B cell (primary cell): ENCODE measurements around the gene EXOC4. TPM values are rescaled to one million over a fixed set of nuclear protein-coding genes. Genes with fewer than 3 reads are reported as not detected.

Experiments
- ATAC-seq: fragments of 200-7000 bp; cut with Tn5 transposase; one replicate; pipeline ENCODE4 v1.10.0; 2021; ENCODE audit warnings: low read depth, mild to moderate bottlenecking, moderate number of reproducible peaks, moderate library complexity
- CTCF ChIA-PET: fragments of 350-600 bp; sonication (Branson Sonifier 250); formaldehyde crosslinking; loops from one replicate; lab custom pipeline; 2021; ENCODE audit warnings: antibody characterized with exemption, inconsistent platforms; lab: Charles Lee
- POLR2A ChIA-PET: fragments of 350-600 bp; sonication (Branson Sonifier 250); formaldehyde crosslinking; loops from one replicate; lab custom pipeline; 2021; ENCODE audit warnings: antibody characterized with exemption; lab: Charles Lee
- DNase-seq: peaks from one replicate; pipeline ENCODE4 v3.0.0; 2013
- H2AFZ ChIP-seq: 2 replicates; pipeline ENCODE4 v1.6.1; 2012; ENCODE audit warnings: mild to moderate bottlenecking, low read depth, low read length; ENCODE audit not compliant: insufficient read depth, poor library complexity, severe bottlenecking
- H3K27ac ChIP-seq, 2 donors: 1 replicate in 1 of 2; 2 replicates in 1 of 2; pipeline ENCODE4 v1.5.1; 2012 to 2013; ENCODE audit warnings: low read length in 2 of 2, mild to moderate bottlenecking in 2 of 2, moderate library complexity in 1 of 2
- H3K27me3 ChIP-seq, 4 experiments: fragments of 200-600 bp in 1 of 4; sonication (generic) in 1 of 4; replicated peaks in 1 of 4; 1 replicate in 2 of 4; 2 replicates in 2 of 4; pipeline versions ENCODE4 v1.6.1 to v1.7.0; 2013 to 2016; ENCODE audit warnings: low read length in 3 of 4, mild to moderate bottlenecking in 2 of 4, mixed read lengths in 1 of 4, moderate library complexity in 1 of 4; ENCODE audit not compliant: insufficient read depth in 4 of 4, control insufficient read depth in 3 of 4; ENCODE audit errors: control extremely low read depth in 1 of 4
- H3K36me3 ChIP-seq, 2 experiments: replicated peaks in 1 of 2; 1 replicate in 1 of 2; 2 replicates in 1 of 2; pipeline versions ENCODE4 v1.6.1 to v1.7.1; 2013; ENCODE audit warnings: low read length in 1 of 2; ENCODE audit not compliant: insufficient read depth in 2 of 2, control insufficient read depth in 1 of 2; ENCODE audit errors: control extremely low read depth in 1 of 2, extremely low read depth in 1 of 2
- H3K4me1 ChIP-seq, 2 donors: fragments of 200-600 bp in 1 of 2; sonication (generic) in 1 of 2; 1 replicate in 1 of 2; 2 replicates in 1 of 2; pipeline versions ENCODE4 v1.5.1 to v1.6.1; 2013 to 2017; ENCODE audit warnings: low read length in 2 of 2; ENCODE audit not compliant: control insufficient read depth in 2 of 2, insufficient read depth in 2 of 2
- H3K4me2 ChIP-seq: replicated peaks from 2 replicates; pipeline ENCODE3; 2012; ENCODE audit warnings: mild to moderate bottlenecking, low read depth, low read length; ENCODE audit not compliant: poor library complexity, severe bottlenecking
- H3K4me3 ChIP-seq, 5 experiments: fragments of 200-600 bp in 1 of 5; sonication (generic) in 1 of 5; 1 replicate in 3 of 5; 2 replicates in 2 of 5; pipeline versions ENCODE4 v1.5.1 to v1.7.0; 2011 to 2016; ENCODE audit warnings: low read length in 4 of 5, mild to moderate bottlenecking in 4 of 5, low read depth in 2 of 5, control low read depth in 1 of 5, moderate library complexity in 1 of 5; ENCODE audit not compliant: insufficient read depth in 1 of 5; ENCODE audit errors: control extremely low read depth in 1 of 5, extremely low read depth in 1 of 5
- H3K79me2 ChIP-seq: fragments of 200-600 bp; sonication (generic); one replicate; pipeline ENCODE4 v1.6.0; 2016; ENCODE audit warnings: low read length; ENCODE audit not compliant: control insufficient read depth, insufficient read depth
- H3K9ac ChIP-seq: fragments of 200-600 bp; sonication (generic); 2 replicates; pipeline ENCODE4 v1.6.1; 2017; ENCODE audit warnings: mild to moderate bottlenecking, low read length, moderate library complexity
- H3K9me3 ChIP-seq, 3 donors: one replicate each; pipeline versions ENCODE4 v1.6.1 to v1.7.1; 2013; ENCODE audit warnings: low read length in 2 of 3; ENCODE audit not compliant: control insufficient read depth in 2 of 3, insufficient read depth in 1 of 3; ENCODE audit errors: control extremely low read depth in 1 of 3
- H4K20me1 ChIP-seq: 2 replicates; pipeline ENCODE4 v1.6.0; 2012; ENCODE audit warnings: mild to moderate bottlenecking, low read length; ENCODE audit not compliant: insufficient read depth, control insufficient read depth, poor library complexity, severe bottlenecking
- H3K27ac Mint-ChIP-seq: one replicate; pipeline ENCODE4 v1.8.0; 2021; ENCODE audit warnings: mixed read lengths
- H3K27me3 Mint-ChIP-seq: one replicate; pipeline ENCODE4 v1.8.0; 2021; ENCODE audit warnings: mixed read lengths
- H3K4me1 Mint-ChIP-seq: one replicate; pipeline ENCODE4 v1.8.0; 2021; ENCODE audit warnings: mixed read lengths
- H3K4me3 Mint-ChIP-seq: one replicate; pipeline ENCODE4 v1.8.0; 2021; ENCODE audit warnings: mixed read lengths
- H3K9me3 Mint-ChIP-seq: one replicate; pipeline ENCODE4 v1.8.0; 2022; ENCODE audit warnings: mixed read lengths; ENCODE audit not compliant: insufficient read depth
- CTCF ChIP-seq: fragments of 200-600 bp; IDR thresholded peaks from one replicate; pipeline ENCODE4 v1.8.0; 2022; ENCODE audit warnings: antibody characterized with exemption, mild to moderate bottlenecking
- EZH2 ChIP-seq: IDR thresholded peaks from 2 replicates; pipeline ENCODE4 v1.6.1; 2012; ENCODE audit warnings: borderline replicate concordance, low read depth, mild to moderate bottlenecking, moderate library complexity, low read length; ENCODE audit not compliant: insufficient read depth, poor library complexity, severe bottlenecking
- WGBS: methylation state at CpG from one replicate; pipeline ENCODE4 v1.1.5; 2013; ENCODE audit warnings: missing lambda C conversion rate; ENCODE audit not compliant: insufficient coverage; 5-methylcytosine and 5-hydroxymethylcytosine counted together
- intact Hi-C: fragments of 100-400 bp; cut with micrococcal nuclease; formaldehyde crosslinking; loops from one replicate; pipeline ENCODE4 v1.10.0; 2022
- polyA plus RNA-seq: library from polyadenylated mRNA; depleted of rRNA; stranded (reverse); fragments of >200 nt; gene quantifications from 2 replicates; pipeline ENCODE4 v1.2.3, GENCODE V29; 2012
- total RNA-seq, 2 donors: library from RNA; stranded (reverse); fragments of 120-200 nt in 1 of 2; gene quantifications; 1 replicate in 1 of 2; 2 replicates in 1 of 2; pipeline versions ENCODE4 v1.2.3 to v1.2.4, GENCODE V29; 2013 to 2022

Gene EXOC4
- total and polyA plus RNA-seq, 2 donors (not counting 1 experiment from before 2014, with no cell fraction given) = 16.7 to 135 TPM

- H3K9me3 ChIP-seq = peaks cover 0 to 3% (median 0%) of the 10 kb centered on the region in 3 donors
- no peak overlapping the region for H3K27ac ChIP-seq
- H2AFZ ChIP-seq = no peak overlapping the region
- WGBS = 100% methylated on average over 1 of the region's 2 CpGs
- Mint-ChIP-seq H3K9me3 (peaks cover 2% of the 10 kb centered on the region), H3K4me1 (no peaks in the 10 kb centered on the region), H3K27me3 (no peaks in the 10 kb centered on the region), H3K27ac (no peak overlapping the region), H3K4me3 (no peak overlapping the region)
- ChIA-PET CTCF (no interaction called here), POLR2A (no interaction called here)
- no peaks in the 10 kb centered on the region for H3K79me2 ChIP-seq
- H4K20me1 ChIP-seq = no peaks in the 10 kb centered on the region
- ATAC-seq (no peak), DNase-seq (no peak)
- no peaks in the 10 kb centered on the region for H3K27me3 ChIP-seq
- intact Hi-C loops = no loop called here
- no peak for TF ChIP-seq EZH2
- no peak for TF ChIP-seq CTCF
- no peaks in the 10 kb centered on the region for H3K36me3 ChIP-seq
- H3K4me1 ChIP-seq = no peaks in the 10 kb centered on the region
- no peak overlapping the region for H3K4me2 ChIP-seq
- H3K9ac ChIP-seq = no peak overlapping the region
- H3K4me3 ChIP-seq = no peak overlapping the region
Measured at GRCh38 chr7:133513608-133514007, 260.7 kb downstream of the EXOC4 start.

GRCh38 chr7:133514551-133514950, 261.7 kb downstream of the EXOC4 start:
- intact Hi-C loops = no loop called here
- ChIA-PET CTCF (no interaction called here), POLR2A (no interaction called here)
- Mint-ChIP-seq H3K27me3 (no peaks in the 10 kb centered on the region), H3K4me3 (no peak overlapping the region), H3K27ac (no peak overlapping the region), H3K4me1 (no peaks in the 10 kb centered on the region), H3K9me3 (peaks cover 2% of the 10 kb centered on the region)
- no peaks in the 10 kb centered on the region for H4K20me1 ChIP-seq
- no peak for TF ChIP-seq EZH2
- no peak for TF ChIP-seq CTCF
- no peaks in the 10 kb centered on the region for H3K36me3 ChIP-seq
- ATAC-seq (no peak), DNase-seq (no peak)
- no peak overlapping the region for H3K9ac ChIP-seq
- H3K4me1 ChIP-seq = no peaks in the 10 kb centered on the region
- H2AFZ ChIP-seq = no peak overlapping the region
- H3K27me3 ChIP-seq = no peaks in the 10 kb centered on the region
- H3K27ac ChIP-seq = no peak overlapping the region
- peaks cover 0 to 3% (median 0%) of the 10 kb centered on the region in 3 donors for H3K9me3 ChIP-seq
- H3K4me2 ChIP-seq = no peak overlapping the region
- H3K4me3 ChIP-seq = no peak overlapping the region
- H3K79me2 ChIP-seq = no peaks in the 10 kb centered on the region
